SK-N-MC (cell line): Measurements from ENCODE around the gene CEMIP.

Experiments
- EZH2 ChIP-seq: fragments of 200-600 bp; sonication (generic); IDR thresholded peaks from one replicate; pipeline ENCODE4 v1.6.1; 2017; ENCODE audit warnings: antibody characterized with exemption
- FOXP2 ChIP-seq: optimal IDR thresholded peaks from 2 replicates; pipeline ENCODE3; 2011; ENCODE audit warnings: mild to moderate bottlenecking, moderate library complexity; ENCODE audit not compliant: insufficient read depth; ENCODE audit errors: extremely low read length, control extremely low read depth
- POLR2AphosphoS5 ChIP-seq: IDR thresholded peaks from 2 replicates; pipeline ENCODE4 v1.6.1; 2012; ENCODE audit warnings: mild to moderate bottlenecking, low read depth, low read length, borderline replicate concordance

DNA sequence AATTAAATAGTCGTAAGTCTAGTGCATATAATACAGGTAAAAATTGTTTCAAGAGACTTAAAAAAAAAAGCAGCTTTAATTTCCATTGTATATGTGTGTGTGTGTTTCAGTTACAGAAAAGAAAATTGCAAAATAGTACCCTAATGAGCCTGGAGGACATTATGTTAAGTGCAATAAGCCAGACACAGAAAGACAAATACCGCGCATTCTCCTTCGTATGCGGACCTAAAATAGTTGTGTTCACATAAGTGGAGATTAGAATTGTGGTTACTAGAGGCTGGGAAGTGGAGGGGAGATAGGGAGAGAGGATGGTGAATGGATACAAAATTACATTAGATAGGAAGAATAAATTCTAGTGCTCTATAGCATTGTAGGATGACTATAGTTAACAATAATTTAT lies 206.8 kb downstream of the CEMIP start:
- TF ChIP-seq EZH2 (no peak), POLR2AphosphoS5 (no peak), FOXP2 (no peak)
